ENCODE measurements around the gene ATP5F1E. TPM values are rescaled to one million over a fixed set of nuclear protein-coding genes. Genes with fewer than 3 reads are reported as not detected.

The ATP5F1E gene
- total and polyA plus RNA-seq, 4 donors = 11.7 to 148 (median 27.7) TPM

GRCh38 chr20:58976061-58976730 lies 55.9 kb downstream of the ATP5F1E start (continued):
- TF ChIP-seq RXRA (IDR thresholded peaks at IDR 0.05) (no peak), HNF4G (IDR thresholded peaks at IDR 0.05) (no peak)

Other genes starting within 250 kb of the ATP5F1E start
- under 1 TPM; 0.08 to 0.42 TPM for gene GNAS-AS1, start 181.4 kb downstream of the ATP5F1E start, total RNA-seq
- gene GNAS-AS1, start 181.4 kb downstream of the ATP5F1E start, polyA plus RNA-seq = under 1 TPM in 1 of 2 donors, not detected in 1; 0.09 TPM
- gene GNAS, start 179.6 kb downstream of the ATP5F1E start, total RNA-seq = 100 to 1,000 TPM; 234 to 360 TPM
- gene GNAS, start 179.6 kb downstream of the ATP5F1E start, polyA plus RNA-seq = 100 to 1,000 TPM; 115 to 321 TPM
- gene NELFCD, start 51.1 kb downstream of the ATP5F1E start, total RNA-seq = 10 to 100 TPM; 39.1 to 39.8 TPM
- 10 to 100 TPM; 28.1 to 35.0 TPM for gene NELFCD, start 51.1 kb downstream of the ATP5F1E start, polyA plus RNA-seq
- 100 to 1,000 TPM; 146 to 233 TPM for gene CTSZ, start 25.1 kb downstream of the ATP5F1E start, total RNA-seq
- gene CTSZ, start 25.1 kb downstream of the ATP5F1E start, polyA plus RNA-seq = 100 to 1,000 TPM in 1 of 2 donors, 10 to 100 TPM in 1; 11.8 to 229 TPM
- 10 to 100 TPM in 1 of 2 donors, under 1 TPM in 1; 0.17 to 59.5 TPM for gene TUBB1, start 12.9 kb downstream of the ATP5F1E start, total RNA-seq
- under 1 TPM; 0.20 to 0.28 TPM for gene TUBB1, start 12.9 kb downstream of the ATP5F1E start, polyA plus RNA-seq
- gene PRELID3B, start 10.5 kb upstream of the ATP5F1E start, total RNA-seq = 10 to 100 TPM; 32.0 to 38.1 TPM
- gene PRELID3B, start 10.5 kb upstream of the ATP5F1E start, polyA plus RNA-seq = 10 to 100 TPM; 18.2 to 18.6 TPM
- under 1 TPM; 0.09 to 0.75 TPM for gene ZNF831, start 131.5 kb upstream of the ATP5F1E start, total RNA-seq
- gene ZNF831, start 131.5 kb upstream of the ATP5F1E start, polyA plus RNA-seq = under 1 TPM; 0.06 to 0.17 TPM

Measured in liver (tissue), 5 donors.